DMS153 (cell line): Measurements from ENCODE around the gene OBI1.
"Not testable (repeated sequence)": the region's sequence is repeated elsewhere in the genome, so short reads cannot be mapped to it uniquely, and the experiment has no call there.

Source experiments
- DNase-seq: peaks from one replicate; lab custom pipeline; 2025; lab: John Stamatoyannopoulos, UW

OBI1 gene

GRCh38 chr13:78647109-78647678 lies 11.8 kb downstream of the OBI1 start:
- not testable (repeated sequence) for DNase-seq

GRCh38 chr13:78638216-78638615 lies 20.7 kb downstream of the OBI1 start:
- no peak for DNase-seq

GRCh38 chr13:78636495-78636894 lies 22.5 kb downstream of the OBI1 start:
- DNase-seq, result no peak

GRCh38 chr13:78632996-78633395 lies 26.0 kb downstream of the OBI1 start:
- no peak for DNase-seq

- DNase-seq, result no peak
Measured at GRCh38 chr13:78631077-78631476, 27.9 kb downstream of the OBI1 start.

GRCh38 chr13:78630511-78630910 lies 28.4 kb downstream of the OBI1 start:
- DNase-seq, result no peak

- no peak for DNase-seq
Measured at GRCh38 chr13:78625384-78625783, 33.6 kb downstream of the OBI1 start.

GRCh38 chr13:78623132-78623531 lies 35.8 kb downstream of the OBI1 start:
- no peak for DNase-seq

GRCh38 chr13:78620936-78621470 lies 38.0 kb downstream of the OBI1 start:
- DNase-seq, result no peak

GRCh38 chr13:78618411-78618810 lies 40.5 kb downstream of the OBI1 start:
- DNase-seq, result no peak

- no peak for DNase-seq
Measured at GRCh38 chr13:78611040-78611439, 47.9 kb downstream of the OBI1 start.

GRCh38 chr13:78610381-78610883 lies 48.5 kb downstream of the OBI1 start:
- peak; percentile 45 for DNase-seq

GRCh38 chr13:78609464-78610205 lies 49.3 kb downstream of the OBI1 start:
- peak; percentile 56 for DNase-seq

- DNase-seq, result no peak
Measured at GRCh38 chr13:78608688-78609463, 50.1 kb downstream of the OBI1 start.

GRCh38 chr13:78608252-78608687 lies 50.7 kb downstream of the OBI1 start:
- DNase-seq, result no peak

GRCh38 chr13:78607409-78608251 lies 51.3 kb downstream of the OBI1 start:
- DNase-seq, result no peak

GRCh38 chr13:78606471-78607408 lies 52.2 kb downstream of the OBI1 start:
- DNase-seq, result no peak

- peak; percentile 59 for DNase-seq
Measured at GRCh38 chr13:78604782-78605611, 54.0 kb downstream of the OBI1 start.

- DNase-seq, result peak; percentile 88
Measured at GRCh38 chr13:78603240-78603957, 55.6 kb downstream of the OBI1 start, which contains the start of gene POU4F1. TSS of gene POU4F1 (minus strand) at chr13:78603552. CDS start at chr13:78603326, 226 bp downstream.
